Neural cell (in vitro differentiated cells): ENCODE data around the gene CREB3L2. TPM values are rescaled to one million over a fixed set of nuclear protein-coding genes. Genes with fewer than 3 reads are reported as not detected.

Experiments
- H2AFZ ChIP-seq: fragments of 200-600, 300-800 bp; sonication (generic), shearing (Covaris generic); 2 replicates; pipeline ENCODE4 v1.6.0; 2014; ENCODE audit warnings: low read depth, mild to moderate bottlenecking, antibody characterized with exemption, low read length, moderate library complexity
- H3F3A ChIP-seq: fragments of 200-600 bp; shearing (Covaris generic); 2 replicates; pipeline ENCODE4 v1.6.1; 2016; ENCODE audit warnings: mild to moderate bottlenecking, moderate library complexity, mixed read lengths, antibody characterized with exemption, low read length; ENCODE audit not compliant: insufficient read depth, poor library complexity, severe bottlenecking
- H3K27ac ChIP-seq: fragments of 200-600, 300-800 bp; sonication (generic), shearing (Covaris generic); 2 replicates; pipeline ENCODE4 v1.5.1; 2014; ENCODE audit warnings: mild to moderate bottlenecking, low read length, moderate library complexity
- H3K27me3 ChIP-seq: fragments of 300-800, 200-600 bp; sonication (generic), shearing (Covaris generic); 2 replicates; pipeline ENCODE4 v1.6.0; 2014; ENCODE audit warnings: mild to moderate bottlenecking, low read depth, low read length, moderate library complexity; ENCODE audit not compliant: insufficient read depth
- H3K36me3 ChIP-seq: fragments of 300-800, 200-600 bp; sonication (generic), shearing (Covaris generic); 2 replicates; pipeline ENCODE4 v1.5.1; 2014; ENCODE audit warnings: mild to moderate bottlenecking, antibody characterized with exemption, low read length, moderate library complexity; ENCODE audit not compliant: insufficient read depth
- H3K4me2 ChIP-seq: fragments of 300-800, 200-600 bp; sonication (generic), shearing (Covaris generic); 2 replicates; pipeline ENCODE4 v1.6.0; 2014; ENCODE audit warnings: mild to moderate bottlenecking, low read length
- H3K4me3 ChIP-seq: fragments of 300-800, 200-600 bp; sonication (generic), shearing (Covaris generic); 2 replicates; pipeline ENCODE4 v1.5.1; 2014; ENCODE audit warnings: mild to moderate bottlenecking, low read length, moderate library complexity
- H3K79me2 ChIP-seq: fragments of 200-600 bp; shearing (Covaris generic); replicated peaks from 2 replicates; pipeline ENCODE4 v1.6.0; 2014; ENCODE audit warnings: mild to moderate bottlenecking, low read length, moderate library complexity; ENCODE audit not compliant: insufficient read depth
- H3K9ac ChIP-seq: fragments of 300-800, 200-600 bp; sonication (generic), shearing (Covaris generic); 2 replicates; pipeline ENCODE4 v1.6.1; 2016; ENCODE audit warnings: mild to moderate bottlenecking, low read length, mixed read lengths
- H3K9me2 ChIP-seq: fragments of 200-600 bp; shearing (Covaris generic); 2 replicates; pipeline ENCODE4 v1.6.1; 2016; ENCODE audit warnings: mild to moderate bottlenecking, low read length, mixed read lengths; ENCODE audit not compliant: insufficient read depth
- H3K9me3 ChIP-seq: fragments of 200-600, 300-800 bp; sonication (generic), shearing (Covaris generic); 2 replicates; pipeline ENCODE4 v1.6.1; 2016; ENCODE audit warnings: mild to moderate bottlenecking, mixed run types, low read length, moderate library complexity, mixed read lengths
- H4K20me1 ChIP-seq: fragments of 200-600 bp; shearing (Covaris generic); 2 replicates; pipeline ENCODE4 v1.6.1; 2016; ENCODE audit warnings: mild to moderate bottlenecking, mixed run types; ENCODE audit not compliant: insufficient read depth
- CTCF ChIP-seq: fragments of 450-650 bp; IDR thresholded peaks from 2 replicates; pipeline ENCODE4 v1.5.1; 2014; ENCODE audit warnings: antibody characterized with exemption, mild to moderate bottlenecking, moderate library complexity; ENCODE audit not compliant: poor library complexity, severe bottlenecking
- EP300 ChIP-seq: fragments of 450-650 bp; conservative IDR thresholded peaks from 2 replicates; pipeline ENCODE4 v1.6.1; 2014; ENCODE audit warnings: antibody characterized with exemption, mild to moderate bottlenecking, moderate library complexity; ENCODE audit not compliant: poor library complexity, severe bottlenecking
- EZH2 ChIP-seq: fragments of 200-600, 300-800 bp; shearing (Covaris generic), sonication (generic); IDR thresholded peaks from 2 replicates; pipeline ENCODE4 v1.6.1; 2014; ENCODE audit warnings: antibody characterized with exemption, low read length, borderline replicate concordance, mild to moderate bottlenecking; ENCODE audit not compliant: insufficient read depth, poor library complexity, severe bottlenecking
- MXI1 ChIP-seq: fragments of 450-650 bp; conservative IDR thresholded peaks from 2 replicates; pipeline ENCODE4 v1.6.1; 2014; ENCODE audit warnings: antibody characterized with exemption, mild to moderate bottlenecking; ENCODE audit not compliant: poor library complexity, severe bottlenecking
- POLR2AphosphoS5 ChIP-seq: IDR thresholded peaks from 2 replicates; pipeline ENCODE4 v1.6.1; 2012
- RAD21 ChIP-seq: fragments of 450-650 bp; conservative IDR thresholded peaks from 2 replicates; pipeline ENCODE4 v1.6.1; 2014; ENCODE audit warnings: antibody characterized with exemption, mild to moderate bottlenecking, moderate library complexity
- REST ChIP-seq: IDR thresholded peaks from 2 replicates; pipeline ENCODE4 v1.6.1; 2012; ENCODE audit warnings: borderline replicate concordance
- SMC3 ChIP-seq: fragments of 450-650 bp; conservative IDR thresholded peaks from 2 replicates; pipeline ENCODE4 v1.6.1; 2014; ENCODE audit warnings: antibody characterized with exemption, mild to moderate bottlenecking, moderate library complexity; ENCODE audit not compliant: poor library complexity
- TAF1 ChIP-seq: IDR thresholded peaks from 2 replicates; pipeline ENCODE4 v1.6.1; 2012; ENCODE audit warnings: low read depth
- polyA plus RNA-seq: library from polyadenylated mRNA; depleted of rRNA; stranded (reverse); fragments of >200 nt; gene quantifications from 2 replicates; pipeline ENCODE4 v1.2.3, GENCODE V29; 2014

CREB3L2 gene
- polyA plus RNA-seq, 1 donor from 2014 or later: 1.5 TPM

GRCh38 chr7:137944168-137944567 lies 57.7 kb downstream of the CREB3L2 start:
- H3K27me3 ChIP-seq: no peaks in the 10 kb centered on the region
- H3K4me3 ChIP-seq: no peak overlapping the region
- no peaks in the 10 kb centered on the region for H3K79me2 ChIP-seq
- H3K9me3 ChIP-seq: no peaks in the 10 kb centered on the region
- no peak overlapping the region for H3K9ac ChIP-seq
- no peaks in the 10 kb centered on the region for H3K36me3 ChIP-seq
- H2AFZ ChIP-seq: no peak overlapping the region
- H3K4me2 ChIP-seq: no peak overlapping the region
- no peaks in the 10 kb centered on the region for H3K9me2 ChIP-seq
- no peaks in the 10 kb centered on the region for H3F3A ChIP-seq
- no peak for TF ChIP-seq MXI1
- TF ChIP-seq EP300: no peak
- TF ChIP-seq REST: no peak
- TF ChIP-seq TAF1: no peak
- no peak for TF ChIP-seq CTCF
- TF ChIP-seq EZH2: no peak
- no peak for TF ChIP-seq SMC3
- no peak for TF ChIP-seq RAD21
- TF ChIP-seq POLR2AphosphoS5: no peak
- no peak overlapping the region for H3K27ac ChIP-seq
- H4K20me1 ChIP-seq: no peaks in the 10 kb centered on the region

GRCh38 chr7:137943132-137943551 lies 58.7 kb downstream of the CREB3L2 start:
- H3K9me3 ChIP-seq: no peaks in the 10 kb centered on the region
- no peak overlapping the region for H3K4me2 ChIP-seq
- H3K27ac ChIP-seq: no peak overlapping the region
- no peaks in the 10 kb centered on the region for H3K36me3 ChIP-seq
- H3K4me3 ChIP-seq: no peak overlapping the region
- H3K9me2 ChIP-seq: no peaks in the 10 kb centered on the region
- TF ChIP-seq EZH2: no peak
- TF ChIP-seq REST: no peak
- no peak for TF ChIP-seq TAF1
- TF ChIP-seq RAD21: no peak
- TF ChIP-seq POLR2AphosphoS5: no peak
- no peak for TF ChIP-seq CTCF
- no peak for TF ChIP-seq EP300
- no peaks in the 10 kb centered on the region for H3K27me3 ChIP-seq
- no peaks in the 10 kb centered on the region for H3K79me2 ChIP-seq
- H3K9ac ChIP-seq: no peak overlapping the region
- no peaks in the 10 kb centered on the region for H3F3A ChIP-seq
- H2AFZ ChIP-seq: no peak overlapping the region
- no peaks in the 10 kb centered on the region for H4K20me1 ChIP-seq
